Measurements from ENCODE around the gene CCDC142. TPM values are rescaled to one million over a fixed set of nuclear protein-coding genes. Genes with fewer than 3 reads are reported as not detected.
A peak's percentile ranks its signal among the peaks of the same experiment; 100 is the strongest.
"Not testable (repeated sequence)": the region's sequence is repeated elsewhere in the genome, so short reads cannot be mapped to it uniquely, and the experiment has no call there.

Gene CCDC142
- polyA plus RNA-seq, 6 donors from 2014 or later = 5.9 to 25.9 (median 12.0) TPM

- peaks cover 28 to 35% (median 34%) of the 10 kb centered on the region in 3 donors for H3K4me1 Mint-ChIP-seq
Observed at GRCh38 chr2:74483675-74484164, 922 bp upstream of the CCDC142 start.

GRCh38 chr2:74481961-74482800 lies 617 bp downstream of the CCDC142 start:
- Mint-ChIP-seq H3K4me3 (peak overlapping the region; percentile 95 to 100 (median 100)), H3K27ac (peak overlapping the region; percentile 95 to 100 (median 98)), H3K4me1 (peaks cover 28 to 39% (median 34%) of the 10 kb centered on the region in 3 donors), H3K27me3 (no peaks in the 10 kb centered on the region), H3K9me3 (no peaks in the 10 kb centered on the region), H3K36me3 (peaks cover 0 to 12% of the 10 kb centered on the region in 2 donors)
- DNase-seq (no peak), ATAC-seq (ENCODE audit: low read depth in 2 of 2) (peak; percentile 40 to 46)

More at GRCh38 chr2:74483675-74484164, 922 bp upstream of the CCDC142 start:
- peak overlapping the region in 5 of 6 donors; percentile 29 to 99 (median 95) for H3K27ac Mint-ChIP-seq
- not testable (repeated sequence) for H3K9me3 Mint-ChIP-seq; H3K27me3 Mint-ChIP-seq; DNase-seq; ATAC-seq (ENCODE audit: low read depth in 2 of 2)
- peaks cover 0 to 12% of the 10 kb centered on the region in 2 donors for H3K36me3 Mint-ChIP-seq
- peak overlapping the region; percentile 95 to 100 (median 100) for H3K4me3 Mint-ChIP-seq

- DNase-seq = no peak
- peak overlapping the region in 2 of 6 donors; percentile 38 to 44 for H3K27ac Mint-ChIP-seq
Observed at GRCh38 chr2:74481431-74481830, 1.4 kb downstream of the CCDC142 start.

GRCh38 chr2:74474899-74475298 lies 7.9 kb downstream of the CCDC142 start:
- Mint-ChIP-seq H3K4me3 (peak overlapping the region in 2 of 8 donors; percentile 37 to 92), H3K4me1 (peaks cover 19 to 31% (median 20%) of the 10 kb centered on the region in 3 donors), H3K27me3 (no peaks in the 10 kb centered on the region), H3K27ac (peak overlapping the region in 1 of 6 donors; percentile 18), H3K9me3 (no peaks in the 10 kb centered on the region), H3K36me3 (peaks cover 0 to 17% of the 10 kb centered on the region in 2 donors)
- ATAC-seq (ENCODE audit: low read depth in 2 of 2) (no peak), DNase-seq (no peak)

More at GRCh38 chr2:74481431-74481830, 1.4 kb downstream of the CCDC142 start:
- H3K27me3 Mint-ChIP-seq = no peaks in the 10 kb centered on the region
- peaks cover 0 to 5% of the 10 kb centered on the region in 2 donors for H3K36me3 Mint-ChIP-seq
- H3K4me1 Mint-ChIP-seq = peaks cover 22 to 39% (median 29%) of the 10 kb centered on the region in 3 donors
- peak overlapping the region; percentile 95 to 100 (median 100) for H3K4me3 Mint-ChIP-seq
- H3K9me3 Mint-ChIP-seq = no peaks in the 10 kb centered on the region
- no peak for ATAC-seq (ENCODE audit: low read depth in 2 of 2)

GRCh38 chr2:74474481-74474880 lies 8.3 kb downstream of the CCDC142 start:
- H3K9me3 Mint-ChIP-seq = no peaks in the 10 kb centered on the region
- no peaks in the 10 kb centered on the region for H3K27me3 Mint-ChIP-seq
- no peak for DNase-seq
- H3K4me3 Mint-ChIP-seq = peak overlapping the region in 2 of 8 donors; percentile 12 to 92
- H3K36me3 Mint-ChIP-seq = peaks cover 0 to 17% of the 10 kb centered on the region in 2 donors
- ATAC-seq (ENCODE audit: low read depth in 2 of 2) = no peak
- H3K27ac Mint-ChIP-seq = peak overlapping the region in 1 of 6 donors; percentile 18
- H3K4me1 Mint-ChIP-seq = peaks cover 21 to 31% (median 21%) of the 10 kb centered on the region in 3 donors

GRCh38 chr2:74472945-74473258 lies 9.9 kb downstream of the CCDC142 start:
- Mint-ChIP-seq H3K27me3 (no peaks in the 10 kb centered on the region), H3K36me3 (peaks cover 0 to 17% of the 10 kb centered on the region in 2 donors), H3K4me1 (peaks cover 21 to 31% (median 21%) of the 10 kb centered on the region in 3 donors), H3K27ac (peak overlapping the region; percentile 96 to 98 (median 98)), H3K9me3 (no peaks in the 10 kb centered on the region), H3K4me3 (peak overlapping the region; percentile 92 to 98 (median 97))
- no peak for DNase-seq
- ATAC-seq (ENCODE audit: low read depth in 2 of 2) = no peak

GRCh38 chr2:74472086-74472944 lies 10.5 kb downstream of the CCDC142 start, which contains the start of gene MRPL53:
TSS of gene MRPL53 (minus strand) at chr2:74472680. CDS start at chr2:74472660, 20 bp downstream.
- ATAC-seq (ENCODE audit: low read depth in 2 of 2) = peak; percentile 95 to 97
- peak within 1 kb of the TSS; percentile 96 to 98 (median 98) for H3K27ac Mint-ChIP-seq
- H3K4me1 Mint-ChIP-seq = peaks cover 21 to 27% (median 21%) of the 10 kb centered on the region in 3 donors
- H3K4me3 Mint-ChIP-seq = peak within 1 kb of the TSS; percentile 92 to 98 (median 97)
- H3K9me3 Mint-ChIP-seq = no peaks in the 10 kb centered on the region
- DNase-seq = peak; percentile 91
- peaks cover 0 to 17% of the 10 kb centered on the region in 2 donors for H3K36me3 Mint-ChIP-seq
- H3K27me3 Mint-ChIP-seq = no peaks in the 10 kb centered on the region

GRCh38 chr2:74471332-74472065 lies 11.3 kb downstream of the CCDC142 start:
- peak overlapping the region; percentile 96 to 98 (median 98) for H3K27ac Mint-ChIP-seq
- H3K36me3 Mint-ChIP-seq = peaks cover 0 to 17% of the 10 kb centered on the region in 2 donors
- H3K4me1 Mint-ChIP-seq = peaks cover 21 to 27% (median 21%) of the 10 kb centered on the region in 3 donors
- H3K27me3 Mint-ChIP-seq = no peaks in the 10 kb centered on the region
- DNase-seq (no peak), ATAC-seq (ENCODE audit: low read depth in 2 of 2) (no peak)
- H3K4me3 Mint-ChIP-seq = peak overlapping the region; percentile 92 to 98 (median 97)
- H3K9me3 Mint-ChIP-seq = no peaks in the 10 kb centered on the region

GRCh38 chr2:74470742-74471141 lies 12.1 kb downstream of the CCDC142 start:
- Mint-ChIP-seq H3K27ac (peak overlapping the region in 5 of 6 donors; percentile 20 to 85 (median 54)), H3K4me3 (peak overlapping the region; percentile 47 to 92 (median 68)), H3K4me1 (peaks cover 21 to 28% (median 22%) of the 10 kb centered on the region in 3 donors), H3K36me3 (peaks cover 0 to 17% of the 10 kb centered on the region in 2 donors)
- not testable (repeated sequence) for H3K9me3 Mint-ChIP-seq; ATAC-seq (ENCODE audit: low read depth in 2 of 2); H3K27me3 Mint-ChIP-seq; DNase-seq

GRCh38 chr2:74464406-74464805 lies 18.4 kb downstream of the CCDC142 start:
- no peaks in the 10 kb centered on the region for H3K27me3 Mint-ChIP-seq
- peak overlapping the region; percentile 83 to 99 (median 98) for H3K4me3 Mint-ChIP-seq
- DNase-seq = no peak
- H3K4me1 Mint-ChIP-seq = peaks cover 19 to 41% (median 38%) of the 10 kb centered on the region in 3 donors
- no peaks in the 10 kb centered on the region for H3K36me3 Mint-ChIP-seq
- H3K27ac Mint-ChIP-seq = peak overlapping the region in 5 of 6 donors; percentile 36 to 98 (median 75)
- ATAC-seq (ENCODE audit: low read depth in 2 of 2) = no peak
- no peaks in the 10 kb centered on the region for H3K9me3 Mint-ChIP-seq

- Mint-ChIP-seq H3K36me3 (no peaks in the 10 kb centered on the region), H3K4me1 (peaks cover 26 to 53% (median 48%) of the 10 kb centered on the region in 3 donors), H3K27ac (peak overlapping the region in 3 of 6 donors; percentile 19 to 44 (median 34)), H3K9me3 (no peaks in the 10 kb centered on the region), H3K27me3 (no peaks in the 10 kb centered on the region), H3K4me3 (peak overlapping the region; percentile 40 to 89 (median 51))
- DNase-seq (no peak), ATAC-seq (ENCODE audit: low read depth in 2 of 2) (no peak)
Observed at GRCh38 chr2:74462786-74463105, 20.1 kb downstream of the CCDC142 start.

GRCh38 chr2:74462054-74462785 lies 20.6 kb downstream of the CCDC142 start:
- Mint-ChIP-seq H3K4me3 (peak overlapping the region in 4 of 8 donors; percentile 49 to 89 (median 76)), H3K27me3 (no peaks in the 10 kb centered on the region), H3K4me1 (peaks cover 27 to 58% (median 52%) of the 10 kb centered on the region in 3 donors), H3K27ac (peak overlapping the region in 4 of 6 donors; percentile 34 to 59 (median 49)), H3K36me3 (no peaks in the 10 kb centered on the region), H3K9me3 (peaks cover 0 to 1% (median 0%) of the 10 kb centered on the region in 7 donors)
- DNase-seq = no peak
- ATAC-seq (ENCODE audit: low read depth in 2 of 2) = no peak
